ENCODE results near the gene CACNB2.
"Not testable (repeated sequence)": the region's sequence is repeated elsewhere in the genome, so short reads cannot be mapped to it uniquely, and the experiment has no call there.

Gene CACNB2

GRCh38 chr10:18201877-18202276 is 61.7 kb downstream of the CACNB2 start:
- DNase-seq (ENCODE audit: low read depth in 2 of 2): no peak

- no peak for DNase-seq (ENCODE audit: low read depth in 2 of 2)
These were observed 62.6 kb downstream of the CACNB2 start for GRCh38 chr10:18202680-18203460.

- no peak for DNase-seq (ENCODE audit: low read depth in 2 of 2)
These were observed 63.2 kb downstream of the CACNB2 start for GRCh38 chr10:18203471-18203870.

- no peak for DNase-seq (ENCODE audit: low read depth in 2 of 2)
These were observed 64.0 kb downstream of the CACNB2 start for GRCh38 chr10:18204039-18204835.

- no peak for DNase-seq (ENCODE audit: low read depth in 2 of 2)
These were observed 65.0 kb downstream of the CACNB2 start for GRCh38 chr10:18205098-18205834.

- not testable (repeated sequence) for DNase-seq (ENCODE audit: low read depth in 2 of 2)
These were observed 68.0 kb downstream of the CACNB2 start for GRCh38 chr10:18208186-18208585.

- DNase-seq (ENCODE audit: low read depth in 2 of 2): no peak
These were observed 69.0 kb downstream of the CACNB2 start for GRCh38 chr10:18209241-18209640.

- DNase-seq (ENCODE audit: low read depth in 2 of 2): no peak
These were observed 70.5 kb downstream of the CACNB2 start for GRCh38 chr10:18210711-18211110.

- DNase-seq (ENCODE audit: low read depth in 2 of 2): no peak
These were observed 71.6 kb downstream of the CACNB2 start for GRCh38 chr10:18211862-18212261.

GRCh38 chr10:18213271-18213670 is 73.0 kb downstream of the CACNB2 start:
- DNase-seq (ENCODE audit: low read depth in 2 of 2): no peak

- no peak for DNase-seq (ENCODE audit: low read depth in 2 of 2)
These were observed 74.7 kb downstream of the CACNB2 start for GRCh38 chr10:18214691-18215563.

GRCh38 chr10:18216482-18216881 is 76.3 kb downstream of the CACNB2 start:
- DNase-seq (ENCODE audit: low read depth in 2 of 2): no peak

GRCh38 chr10:18217577-18217976 is 77.4 kb downstream of the CACNB2 start:
- no peak for DNase-seq (ENCODE audit: low read depth in 2 of 2)

GRCh38 chr10:18219146-18219545 is 78.9 kb downstream of the CACNB2 start:
- no peak for DNase-seq (ENCODE audit: low read depth in 2 of 2)

GRCh38 chr10:18221123-18221522 is 80.9 kb downstream of the CACNB2 start:
- no peak for DNase-seq (ENCODE audit: low read depth in 2 of 2)

GRCh38 chr10:18221882-18222281 is 81.7 kb downstream of the CACNB2 start:
- DNase-seq (ENCODE audit: low read depth in 2 of 2): no peak

GRCh38 chr10:18222866-18223265 is 82.6 kb downstream of the CACNB2 start:
- no peak for DNase-seq (ENCODE audit: low read depth in 2 of 2)

GRCh38 chr10:18223898-18224297 is 83.7 kb downstream of the CACNB2 start:
- DNase-seq (ENCODE audit: low read depth in 2 of 2): no peak

- DNase-seq (ENCODE audit: low read depth in 2 of 2): no peak
These were observed 84.6 kb downstream of the CACNB2 start for GRCh38 chr10:18224626-18225445.

- DNase-seq (ENCODE audit: low read depth in 2 of 2): no peak
These were observed 86.1 kb downstream of the CACNB2 start for GRCh38 chr10:18226336-18226735.

- DNase-seq (ENCODE audit: low read depth in 2 of 2): no peak
These were observed 89.6 kb downstream of the CACNB2 start for GRCh38 chr10:18229826-18230225.
